Gastrocnemius medialis (tissue), 4 donors: Measurements from ENCODE around the gene RORC. TPM values are rescaled to one million over a fixed set of nuclear protein-coding genes. Genes with fewer than 3 reads are reported as not detected.
A peak's percentile ranks its signal among the peaks of the same experiment; 100 is the strongest.
"Not testable (repeated sequence)": the region's sequence is repeated elsewhere in the genome, so short reads cannot be mapped to it uniquely, and the experiment has no call there.

Experiments
- ATAC-seq, 2 donors: fragments of 150-250 bp; one replicate each; pipeline ENCODE4 v1.9.1; 2016
- DNase-seq, 2 donors: peaks; one replicate each; pipeline ENCODE4 v3.0.0-alpha.2; 2019
- H3K27ac ChIP-seq, 4 donors: fragments of 200-600 bp; sonication (generic); 1 replicate in 1 of 4; 2 replicates in 3 of 4; pipeline ENCODE4 v1.5.1; 2016 to 2018; ENCODE audit warnings: mild to moderate bottlenecking in 2 of 4, moderate library complexity in 1 of 4
- H3K27me3 ChIP-seq, 3 donors: fragments of 200-600 bp; sonication (generic) in 2 of 3; 1 replicate in 1 of 3; 2 replicates in 2 of 3; pipeline versions ENCODE4 v1.5.1 to v1.6.0; 2016 to 2019; ENCODE audit warnings: mild to moderate bottlenecking in 1 of 3, moderate library complexity in 1 of 3
- H3K36me3 ChIP-seq, 2 donors: fragments of 200-600 bp; sonication (generic) in 1 of 2; one replicate each; pipeline ENCODE4 v1.5.1; 2017 to 2018
- H3K4me1 ChIP-seq, 2 donors: fragments of 200-600 bp; sonication (generic) in 1 of 2; one replicate each; pipeline ENCODE4 v1.5.1; 2016 to 2017; ENCODE audit warnings: mild to moderate bottlenecking in 2 of 2
- H3K4me3 ChIP-seq, 4 donors: fragments of 200-600 bp; sonication (generic) in 3 of 4; 1 replicate in 1 of 4; 2 replicates in 3 of 4; pipeline ENCODE4 v1.5.1; 2016 to 2019; ENCODE audit warnings: mild to moderate bottlenecking in 2 of 4
- H3K9me3 ChIP-seq, 3 donors: fragments of 200-600 bp; sonication (generic) in 2 of 3; 1 replicate in 1 of 3; 2 replicates in 2 of 3; pipeline ENCODE4 v1.5.1; 2016 to 2019
- CTCF ChIP-seq, 5 experiments: fragments of 450-650 bp in 3 of 5; fragments of 200-600 bp in 2 of 5; sonication (generic) in 2 of 5; IDR thresholded peaks in 4 of 5; conservative IDR thresholded peaks in 1 of 5; 1 replicate in 4 of 5; 2 replicates in 1 of 5; pipeline ENCODE4 v1.5.1; 2016 to 2019; ENCODE audit warnings: antibody characterized with exemption in 5 of 5, mild to moderate bottlenecking in 3 of 5, moderate library complexity in 3 of 5
- POLR2A ChIP-seq, 2 donors: fragments of 450-650 bp; IDR thresholded peaks; one replicate each; pipeline ENCODE4 v1.6.1; 2017; ENCODE audit warnings: antibody characterized with exemption in 2 of 2, mild to moderate bottlenecking in 2 of 2, moderate library complexity in 2 of 2
- in situ Hi-C, 4 donors: fragments of 200-750 bp; cut with MboI; loops; one replicate each; pipeline versions ENCODE4 v1.15.0 to v1.8.0; 2017; ENCODE audit warnings: low sequenced_read_pairs in 4 of 4
- intact Hi-C: fragments of 100-400 bp; cut with DNase I; formaldehyde crosslinking; loops from one replicate; pipeline ENCODE4 v1.15.1; 2023; ENCODE audit warnings: low total_unique reads
- total RNA-seq, 4 donors: library from RNA; depleted of rRNA; stranded (reverse); fragments of >200 nt; gene quantifications; one replicate each; pipeline versions ENCODE4 v1.1.0 to v1.2.3, GENCODE V29; 2016

The RORC gene
- 100 to 1,000 TPM in 3 of 4 donors, 10 to 100 TPM in 1; 61.3 to 251 (median 163) TPM for total RNA-seq

GRCh38 chr1:151831605-151832004, at the start of gene RORC:
Gene RORC (minus strand): TSS chr1:151831802. CDS start chr1:151831764, 38 bp downstream.
- Histone ChIP-seq H3K27ac (peak within 1 kb of the TSS; percentile 98 to 99 (median 99)), H3K36me3 (no peaks in the 10 kb centered on the region), H3K27me3 (no peaks in the 10 kb centered on the region), H3K4me1 (peaks cover 49 to 55% of the 10 kb centered on the region in 2 donors), H3K4me3 (peak within 1 kb of the TSS; percentile 73 to 84 (median 76)), H3K9me3 (no peaks in the 10 kb centered on the region)
- TF ChIP-seq CTCF (IDR thresholded peaks at IDR 0.05 in 4 of 5, conservative IDR thresholded peaks at IDR 0.05 in 1 of 5) (no peak), POLR2A (IDR thresholded peaks at IDR 0.05) (peak; percentile 82 to 88)
- ATAC-seq (peak; percentile 62 to 72), DNase-seq (peak; percentile 89 to 94)
- in situ Hi-C loops, result loop anchor here (10.0 to 25.0 kb wide), 3 partner anchors 219 to 244 kb away; partner anchors contain the start of gene SNX27 (in 1 of the 4)
- intact Hi-C loops, result loop anchor here (1.0 to 10.0 kb wide), 6 partner anchors 41 to 1803 kb away; partner anchors contain the start of genes CHTOP, TDRKH, TUFT1 and ZNF687

- in situ Hi-C loops, result no loop called here
- Histone ChIP-seq H3K9me3 (no peaks in the 10 kb centered on the region), H3K36me3 (peaks cover 0 to 14% of the 10 kb centered on the region in 2 donors), H3K4me1 (no peaks in the 10 kb centered on the region), H3K27me3 (no peaks in the 10 kb centered on the region), H3K4me3 (no peak overlapping the region), H3K27ac (no peak overlapping the region)
- intact Hi-C loops, result no loop called here
- TF ChIP-seq CTCF (IDR thresholded peaks at IDR 0.05 in 4 of 5, conservative IDR thresholded peaks at IDR 0.05 in 1 of 5) (no peak), POLR2A (IDR thresholded peaks at IDR 0.05) (no peak)
- ATAC-seq (no peak), DNase-seq (no peak)
Measured at GRCh38 chr1:151875419-151876097, 44.0 kb upstream of the RORC start.

GRCh38 chr1:151872776-151873175, 41.2 kb upstream of the RORC start:
- H3K36me3 ChIP-seq, result peaks cover 0 to 14% of the 10 kb centered on the region in 2 donors
- H3K9me3 ChIP-seq, H3K4me1 ChIP-seq, ATAC-seq, H3K4me3 ChIP-seq, H3K27me3 ChIP-seq, H3K27ac ChIP-seq, in situ Hi-C loops, DNase-seq, intact Hi-C loops: not testable (repeated sequence)

GRCh38 chr1:151871284-151872030, 39.9 kb upstream of the RORC start:
- in situ Hi-C loops (no loop called here), intact Hi-C loops (no loop called here)
- TF ChIP-seq CTCF (IDR thresholded peaks at IDR 0.05 in 4 of 5, conservative IDR thresholded peaks at IDR 0.05 in 1 of 5) (no peak), POLR2A (IDR thresholded peaks at IDR 0.05) (no peak)
- DNase-seq, result no peak
- Histone ChIP-seq H3K4me1 (no peaks in the 10 kb centered on the region), H3K27ac (no peak overlapping the region), H3K36me3 (peaks cover 0 to 14% of the 10 kb centered on the region in 2 donors), H3K4me3 (no peak overlapping the region), H3K27me3 (no peaks in the 10 kb centered on the region), H3K9me3 (no peaks in the 10 kb centered on the region)
- no peak for ATAC-seq

- DNase-seq, result no peak
- intact Hi-C loops (no loop called here), in situ Hi-C loops (no loop called here)
- Histone ChIP-seq H3K4me1 (no peaks in the 10 kb centered on the region), H3K36me3 (peaks cover 0 to 4% of the 10 kb centered on the region in 2 donors), H3K27me3 (no peaks in the 10 kb centered on the region), H3K4me3 (no peak overlapping the region), H3K27ac (no peak overlapping the region), H3K9me3 (no peaks in the 10 kb centered on the region)
- no peak for TF ChIP-seq CTCF (IDR thresholded peaks at IDR 0.05 in 4 of 5, conservative IDR thresholded peaks at IDR 0.05 in 1 of 5)
- TF ChIP-seq POLR2A (IDR thresholded peaks at IDR 0.05), result no peak
- ATAC-seq, result no peak
Measured at GRCh38 chr1:151868486-151868885, 36.9 kb upstream of the RORC start.
